ENCODE results near the gene ZNF638. TPM values are rescaled to one million over a fixed set of nuclear protein-coding genes. Genes with fewer than 3 reads are reported as not detected.

The ZNF638 gene
- total and polyA plus RNA-seq, 2 of the 8 experiments (the other 6 are each of a cell fraction or from before 2014, with no cell fraction given), result 45.3 to 143 TPM

- ChIA-PET POLR2A (ENCODE audit: partially characterized antibody) (interaction anchor here (1.0 to 1.6 kb wide), 2 partner anchors 9 to 128 kb away, joined by 4 to 10 read pairs; no protein-coding TSS in a partner anchor), CTCF (ENCODE audit: partially characterized antibody) (interaction anchor here (0.7 to 11.9 kb wide), 23 partner anchors 9 to 317 kb away, joined by 3 to 238 read pairs (median 5); partner anchors contain the start of gene DYSF)
- Histone ChIP-seq H2BK15ac (ENCODE audit: low read length) (no peak overlapping the region), H3K9me3 (ENCODE audit: insufficient read depth in 2 of 2, low read depth in 1 of 2, low read length in 1 of 2) (no peaks in the 10 kb centered on the region), H3K79me1 (ENCODE audit: low read depth, low read length) (no peaks in the 10 kb centered on the region), H3K56ac (replicated peaks; ENCODE audit: insufficient read length, low read depth, low read length) (no peak overlapping the region), H3K9ac (replicated peaks in 1 of 4; ENCODE audit: extremely low read depth in 1 of 4, low read depth in 3 of 4, low read length in 3 of 4) (no peak overlapping the region), H2AK5ac (ENCODE audit: low read depth, low read length) (no peak overlapping the region), H3K36me3 (ENCODE audit: control insufficient read depth in 2 of 4, insufficient read depth in 4 of 4, low read length in 3 of 4) (no peaks in the 10 kb centered on the region), H3K23me2 (ENCODE audit: low read depth, low read length) (peaks cover 1% of the 10 kb centered on the region; the same call in 1 of the 2 replicates), H3K79me2 (ENCODE audit: control insufficient read depth in 1 of 2, insufficient read depth in 2 of 2, low read length in 2 of 2) (no peaks in the 10 kb centered on the region), H4K91ac (replicated peaks; ENCODE audit: insufficient read length, low read length) (no peak overlapping the region), H3K23ac (ENCODE audit: insufficient read length) (no peak overlapping the region), H4K8ac (ENCODE audit: extremely low read depth, insufficient read depth, low read length) (no peak overlapping the region), H3K4me3 (ENCODE audit: extremely low read depth in 1 of 4, insufficient read depth in 2 of 4, low read depth in 3 of 4, low read length in 4 of 4) (no peak overlapping the region), H2AFZ (ENCODE audit: low read length) (no peak overlapping the region), H3K27me3 (replicated peaks in 1 of 4; ENCODE audit: control insufficient read depth in 3 of 4, extremely low read depth in 1 of 4, insufficient read depth in 3 of 4, low read length in 3 of 4) (peaks cover 24 to 66% (median 57%) of the 10 kb centered on the region in 4 experiments), H2BK120ac (replicated peaks; ENCODE audit: low read depth, low read length) (no peak overlapping the region), H2BK12ac (ENCODE audit: low read depth, low read length) (no peak overlapping the region), H3K27ac (ENCODE audit: low read depth, low read length) (no peak overlapping the region), H4K5ac (ENCODE audit: insufficient read length, low read depth, low read length) (no peak overlapping the region), H4K20me1 (replicated peaks in 1 of 2; ENCODE audit: control insufficient read depth in 1 of 2, insufficient read depth in 2 of 2, low read length in 2 of 2) (peaks cover 10 to 11% of the 10 kb centered on the region in 2 experiments), H3K4me2 (ENCODE audit: insufficient read depth in 1 of 2, low read depth in 2 of 2, low read length in 2 of 2) (peak overlapping the region; percentile 44 to 60), H2BK5ac (ENCODE audit: low read depth, low read length) (no peak overlapping the region), H3K14ac (ENCODE audit: insufficient read length) (no peak overlapping the region), H3K18ac (ENCODE audit: extremely low read depth, low read length) (no peak overlapping the region), H3K4me1 (replicated peaks in 1 of 4; ENCODE audit: control insufficient read depth in 3 of 4, insufficient read depth in 4 of 4, low read length in 3 of 4) (peaks cover 8 to 29% (median 17%) of the 10 kb centered on the region in 4 experiments), H3K4ac (replicated peaks; ENCODE audit: insufficient read length, low read depth, low read length) (no peak overlapping the region), H2BK20ac (ENCODE audit: low read length) (no peak overlapping the region)
- 33% methylated on average over 9 of the region's 9 CpGs; no CpG with 5 or more reads in 1 of the 2 experiments for WGBS, 2 experiments (ENCODE audit: extremely low coverage in 1 of 2, insufficient coverage in 1 of 2, insufficient read length in 1 of 2, insufficient replicate concordance in 2 of 2, low coverage in 1 of 2, low lambda C conversion rate in 2 of 2, missing lambda C conversion rate in 1 of 2)
- FAIRE-seq (no peak), DNase-seq (ENCODE audit: low read depth in 1 of 2, low spot score in 2 of 2) (peak in 1 of 2 experiments; percentile 67)
- TF ChIP-seq CHD1 (IDR thresholded peaks at IDR 0.05; ENCODE audit: low read depth, low read length), result no peak
- TF ChIP-seq HDAC2 (IDR thresholded peaks at IDR 0.05; ENCODE audit: borderline replicate concordance in 1 of 2, low read depth in 2 of 2, low read length in 2 of 2), result peak in 1 of 2 experiments; percentile 28; a peak in 1 of 4 replicates
- peak; percentile 52; the same call in 1 of the 2 replicates for TF ChIP-seq BACH1 (IDR thresholded peaks at IDR 0.05; ENCODE audit: low read length)
- peak; percentile 86 for TF ChIP-seq POLR2AphosphoS5 (IDR thresholded peaks at IDR 0.05; ENCODE audit: low read depth, low read length)
- peak; percentile 53 to 57 for TF ChIP-seq RAD21 (IDR thresholded peaks at IDR 0.05 in 1 of 2, conservative IDR thresholded peaks at IDR 0.05 in 1 of 2; ENCODE audit: low read depth in 2 of 2, low read length in 2 of 2)
- TF ChIP-seq JUND (IDR thresholded peaks at IDR 0.05; ENCODE audit: low read length), result 0 out of 2 replicates have a peak, but pooled peaks have one; percentile 13
- peak; percentile 89 for TF ChIP-seq POU5F1 (IDR thresholded peaks at IDR 0.05; ENCODE audit: low read depth, low read length)
- TF ChIP-seq TCF12 (IDR thresholded peaks at IDR 0.05; ENCODE audit: low read depth, low read length), result 0 out of 2 replicates have a peak, but pooled peaks have one; percentile 59
- TF ChIP-seq CTCF (IDR thresholded peaks at IDR 0.05; ENCODE audit: control extremely low read depth in 1 of 3, insufficient read depth in 1 of 3, low read depth in 1 of 3, low read length in 3 of 3), result peak in 2 of 3 experiments; percentile 47 to 48; a peak in 2 of 4 replicates
These were observed 129.2 kb downstream of the ZNF638 start for GRCh38 chr2:71460595-71461303.

Measured in H1 (cell line).